HG03571 (cell line): ENCODE data around the gene LIN7C.
"Not testable (repeated sequence)": the region's sequence is repeated elsewhere in the genome, so short reads cannot be mapped to it uniquely, and the experiment has no call there.

Experiments
- ATAC-seq: cut with Tn5 transposase; IDR thresholded peaks from one replicate; pipeline ENCODE4 v1.9.1; 2021; ENCODE audit not compliant: unreplicated experiment

The LIN7C gene

GRCh38 chr11:27506200-27507182 lies at the start of gene LIN7C:
Gene LIN7C (minus strand): TSS chr11:27506769. CDS start chr11:27506752, 17 bp downstream.
- peak; percentile 97 for ATAC-seq

GRCh38 chr11:27555264-27555663 lies 48.7 kb upstream of the LIN7C start:
- ATAC-seq: no peak

GRCh38 chr11:27553186-27553585 lies 46.6 kb upstream of the LIN7C start:
- no peak for ATAC-seq

GRCh38 chr11:27552341-27552740 lies 45.8 kb upstream of the LIN7C start:
- no peak for ATAC-seq

GRCh38 chr11:27551127-27551526 lies 44.6 kb upstream of the LIN7C start:
- ATAC-seq: no peak

- no peak for ATAC-seq
These were observed 39.4 kb upstream of the LIN7C start for GRCh38 chr11:27545946-27546345.

GRCh38 chr11:27545035-27545434 lies 38.5 kb upstream of the LIN7C start:
- no peak for ATAC-seq

- ATAC-seq: no peak
These were observed 35.2 kb upstream of the LIN7C start for GRCh38 chr11:27541790-27542189.

GRCh38 chr11:27540051-27540450 lies 33.5 kb upstream of the LIN7C start:
- ATAC-seq: no peak

- ATAC-seq: no peak
These were observed 28.5 kb upstream of the LIN7C start for GRCh38 chr11:27535103-27535502.

- no peak for ATAC-seq
These were observed 26.2 kb upstream of the LIN7C start for GRCh38 chr11:27532652-27533325.

- ATAC-seq: no peak
These were observed 22.1 kb upstream of the LIN7C start for GRCh38 chr11:27528712-27529111.

GRCh38 chr11:27526535-27526934 lies 20.0 kb upstream of the LIN7C start:
- ATAC-seq: no peak

- no peak for ATAC-seq
These were observed 19.4 kb upstream of the LIN7C start for GRCh38 chr11:27525824-27526516.

- no peak for ATAC-seq
These were observed 17.6 kb upstream of the LIN7C start for GRCh38 chr11:27524155-27524554.

GRCh38 chr11:27520226-27520625 lies 13.7 kb upstream of the LIN7C start:
- no peak for ATAC-seq

GRCh38 chr11:27518518-27518917 lies 11.9 kb upstream of the LIN7C start:
- no peak for ATAC-seq

GRCh38 chr11:27517490-27517889 lies 10.9 kb upstream of the LIN7C start:
- not testable (repeated sequence) for ATAC-seq

- ATAC-seq: no peak
These were observed 8.0 kb upstream of the LIN7C start for GRCh38 chr11:27514558-27514957.

- ATAC-seq: no peak
These were observed 7.5 kb upstream of the LIN7C start for GRCh38 chr11:27514076-27514475.

GRCh38 chr11:27513389-27513788 lies 6.8 kb upstream of the LIN7C start:
- no peak for ATAC-seq
